ENCODE measurements around the gene FRRS1. TPM values are rescaled to one million over a fixed set of nuclear protein-coding genes. Genes with fewer than 3 reads are reported as not detected.

The FRRS1 gene
- polyA plus RNA-seq, 3 donors, result 0.61 to 2.1 (median 2.1) TPM

DNA sequence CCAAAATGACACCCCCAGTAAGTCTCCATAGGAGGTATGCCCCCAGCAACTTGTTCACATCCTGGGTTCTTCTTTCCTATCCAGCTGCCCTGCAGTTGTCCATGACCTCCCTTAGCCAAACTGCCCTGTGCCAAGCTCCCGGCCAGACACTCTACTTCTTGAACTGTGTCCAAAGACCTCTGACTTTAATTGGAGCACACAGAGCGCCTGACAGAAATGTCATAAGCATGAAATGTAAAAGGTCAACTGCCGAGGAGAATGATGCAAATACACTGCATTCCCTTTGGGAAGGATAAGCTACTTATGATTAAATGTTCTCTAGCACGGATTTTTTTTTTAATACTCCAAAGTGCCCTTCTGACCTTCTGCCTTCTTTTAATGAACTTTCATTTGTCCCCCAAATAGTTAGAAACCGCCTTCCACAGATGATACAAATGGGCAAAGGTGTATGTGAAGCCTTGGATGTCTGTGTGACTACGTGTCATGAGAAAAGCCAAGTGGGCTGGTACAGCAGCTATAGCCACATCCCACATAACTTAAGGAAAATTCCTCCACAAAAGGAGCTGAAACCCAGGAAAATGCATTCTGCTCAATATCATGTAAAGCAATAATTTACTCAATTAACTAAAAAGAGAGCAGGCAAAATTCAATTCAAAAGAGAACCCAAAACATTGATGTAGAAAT, 93.8 kb downstream of the FRRS1 start:
- peaks cover 0 to 3% of the 10 kb centered on the region in 2 donors for H3K27me3 ChIP-seq (ENCODE audit: control insufficient read depth in 2 of 2, insufficient read depth in 2 of 2, low read length in 2 of 2)
- DNase-seq, result no peak
- H3K27ac ChIP-seq (ENCODE audit: low read depth in 1 of 2, low read length in 2 of 2), result no peak overlapping the region
- H3K4me1 ChIP-seq (ENCODE audit: control insufficient read depth in 1 of 2, insufficient read depth in 2 of 2, low read length in 2 of 2), result no peaks in the 10 kb centered on the region
- no peak for TF ChIP-seq CTCF (IDR thresholded peaks at IDR 0.05)
- intact Hi-C loops (cut with micrococcal nuclease), result no loop called here
- no peaks in the 10 kb centered on the region for H3K79me2 ChIP-seq (ENCODE audit: insufficient read depth, low read length)
- no peak overlapping the region for H2AFZ ChIP-seq (ENCODE audit: insufficient read depth, low read depth, low read length, poor library complexity, severe bottlenecking)
- H3K4me1 Mint-ChIP-seq, result no peaks in the 10 kb centered on the region
- H3K9me3 Mint-ChIP-seq, result peaks cover 0 to 2% (median 0%) of the 10 kb centered on the region in 7 donors
- H3K9ac ChIP-seq (ENCODE audit: insufficient read depth, low read length, poor library complexity, severe bottlenecking), result no peak overlapping the region
- no peaks in the 10 kb centered on the region for H3K36me3 ChIP-seq (replicated peaks in 1 of 2; ENCODE audit: control insufficient read depth in 1 of 2, insufficient read depth in 2 of 2, low read length in 2 of 2)
- no peaks in the 10 kb centered on the region for H4K20me1 ChIP-seq (ENCODE audit: insufficient read depth, low read length)
- no peak overlapping the region for H3K27ac Mint-ChIP-seq
- no peaks in the 10 kb centered on the region for H3K27me3 Mint-ChIP-seq (ENCODE audit: low read depth in 3 of 3)
- no peak overlapping the region for H3K4me3 ChIP-seq (replicated peaks in 1 of 3; ENCODE audit: low read depth in 2 of 3, low read length in 3 of 3)
- WGBS (ENCODE audit: insufficient coverage), result 96% methylated on average over 3 of the region's 6 CpGs
- no peaks in the 10 kb centered on the region for H3K9me3 ChIP-seq (replicated peaks in 1 of 2; ENCODE audit: control insufficient read depth in 1 of 2, insufficient read depth in 1 of 2, low read length in 2 of 2)
- H3K4me2 ChIP-seq (replicated peaks; ENCODE audit: extremely low read depth, low read length, poor library complexity, severe bottlenecking), result no peak overlapping the region
- no peaks in the 10 kb centered on the region for H3K36me3 Mint-ChIP-seq
- no peak overlapping the region for H3K4me3 Mint-ChIP-seq

- Histone ChIP-seq H3K4me3 (replicated peaks in 1 of 3; ENCODE audit: low read depth in 2 of 3, low read length in 3 of 3) (no peak overlapping the region), H3K36me3 (replicated peaks in 1 of 2; ENCODE audit: control insufficient read depth in 1 of 2, insufficient read depth in 2 of 2, low read length in 2 of 2) (no peaks in the 10 kb centered on the region), H3K27ac (ENCODE audit: low read depth in 1 of 2, low read length in 2 of 2) (no peak overlapping the region), H3K27me3 (ENCODE audit: control insufficient read depth in 2 of 2, insufficient read depth in 2 of 2, low read length in 2 of 2) (peaks cover 0 to 3% of the 10 kb centered on the region in 2 donors), H3K79me2 (ENCODE audit: insufficient read depth, low read length) (no peaks in the 10 kb centered on the region), H2AFZ (ENCODE audit: insufficient read depth, low read depth, low read length, poor library complexity, severe bottlenecking) (no peak overlapping the region), H3K4me1 (ENCODE audit: control insufficient read depth in 1 of 2, insufficient read depth in 2 of 2, low read length in 2 of 2) (no peaks in the 10 kb centered on the region), H3K9me3 (replicated peaks in 1 of 2; ENCODE audit: control insufficient read depth in 1 of 2, insufficient read depth in 1 of 2, low read length in 2 of 2) (no peaks in the 10 kb centered on the region), H4K20me1 (ENCODE audit: insufficient read depth, low read length) (no peaks in the 10 kb centered on the region), H3K4me2 (replicated peaks; ENCODE audit: extremely low read depth, low read length, poor library complexity, severe bottlenecking) (no peak overlapping the region), H3K9ac (ENCODE audit: insufficient read depth, low read length, poor library complexity, severe bottlenecking) (no peak overlapping the region)
- no peak for DNase-seq
- TF ChIP-seq CTCF (IDR thresholded peaks at IDR 0.05), result no peak
- H3K4me3 Mint-ChIP-seq, result no peak overlapping the region
- no peak overlapping the region for H3K27ac Mint-ChIP-seq
- H3K4me1 Mint-ChIP-seq, result no peaks in the 10 kb centered on the region
- 88% methylated on average over 3 of the region's 4 CpGs for WGBS (ENCODE audit: insufficient coverage)
- peaks cover 0 to 2% (median 0%) of the 10 kb centered on the region in 7 donors for H3K9me3 Mint-ChIP-seq
- H3K36me3 Mint-ChIP-seq, result no peaks in the 10 kb centered on the region
- H3K27me3 Mint-ChIP-seq (ENCODE audit: low read depth in 3 of 3), result no peaks in the 10 kb centered on the region
- intact Hi-C loops (cut with micrococcal nuclease), result no loop called here
Measured at GRCh38 chr1:99672038-99672437, 94.4 kb downstream of the FRRS1 start.
